Caki2 (cell line): Measurements from ENCODE around the gene TNNT1. TPM values are rescaled to one million over a fixed set of nuclear protein-coding genes. Genes with fewer than 3 reads are reported as not detected.

Experiments
- DNase-seq: peaks from one replicate; pipeline ENCODE4 v3.0.0-alpha.2; 2015; ENCODE audit warnings: low read depth
- in situ Hi-C: cut with HindIII; loops from 2 replicates; pipeline ENCODE4 v1.10.0; 2016; ENCODE audit warnings: low sequenced_read_pairs, low pct_unique_long_range_greater_than_20kb, mixed read lengths
- total RNA-seq: library from RNA; depleted of rRNA; stranded (reverse); fragments of >200 nt; shearing (Covaris generic); gene quantifications from 2 replicates; pipeline ENCODE4 v1.2.3, GENCODE V29; 2014; ENCODE audit warnings: low replicate concordance; rRNA removed

TNNT1 gene
- total RNA-seq: 325 and 411 TPM in 2 replicates

DNA sequence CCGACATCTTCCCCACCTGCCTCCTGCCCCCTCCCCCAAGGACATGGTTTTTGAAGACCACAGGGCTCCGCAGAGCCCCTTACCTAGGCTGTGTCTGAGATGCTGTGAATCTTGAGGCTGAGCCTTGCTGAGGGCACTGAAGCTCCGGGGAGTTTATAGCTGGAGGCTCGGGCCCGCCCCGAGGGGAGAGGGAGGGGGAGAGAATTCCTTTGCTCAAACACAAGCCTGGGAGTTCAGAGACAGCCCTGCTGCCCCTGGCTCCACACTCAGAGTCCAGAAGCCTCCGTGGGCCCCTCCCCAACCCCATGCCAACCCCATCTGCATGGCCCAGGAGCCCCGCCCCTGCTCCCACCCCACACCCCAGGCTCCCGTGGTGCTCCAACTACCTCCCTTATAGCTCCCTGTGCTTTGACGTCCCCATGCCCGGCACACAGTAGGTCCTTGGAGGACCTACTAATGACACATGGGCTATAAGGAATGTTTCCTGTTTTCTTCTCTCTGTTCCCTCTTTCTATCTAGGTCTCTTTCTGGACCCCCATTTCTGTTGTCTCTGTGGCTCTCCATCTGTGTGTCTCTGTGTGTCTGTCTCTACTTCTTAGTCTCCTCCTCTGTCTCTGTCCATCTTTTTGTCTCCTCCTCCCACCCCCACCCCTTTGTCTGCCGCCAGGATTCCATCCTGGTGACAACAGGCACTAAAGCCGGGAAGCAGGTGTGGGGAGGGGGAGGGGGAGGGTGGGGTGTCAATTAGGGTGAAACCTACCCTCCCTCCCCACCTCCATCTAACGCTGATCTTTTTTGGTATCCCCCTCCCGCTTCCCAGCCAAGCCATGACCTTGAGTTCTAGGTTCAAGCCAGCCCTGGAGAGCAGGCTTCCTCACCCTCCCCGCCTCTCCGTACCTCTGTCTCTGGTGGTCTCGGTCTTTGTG is at the start of gene TNNT1:
TSS of gene TNNT1 (minus strand) at position 129 of the 926 bp plus-strand sequence. CDS start 2,049 bp downstream, outside the sequence.
- in situ Hi-C loops: no loop called here
- DNase-seq: no peak

DNA sequence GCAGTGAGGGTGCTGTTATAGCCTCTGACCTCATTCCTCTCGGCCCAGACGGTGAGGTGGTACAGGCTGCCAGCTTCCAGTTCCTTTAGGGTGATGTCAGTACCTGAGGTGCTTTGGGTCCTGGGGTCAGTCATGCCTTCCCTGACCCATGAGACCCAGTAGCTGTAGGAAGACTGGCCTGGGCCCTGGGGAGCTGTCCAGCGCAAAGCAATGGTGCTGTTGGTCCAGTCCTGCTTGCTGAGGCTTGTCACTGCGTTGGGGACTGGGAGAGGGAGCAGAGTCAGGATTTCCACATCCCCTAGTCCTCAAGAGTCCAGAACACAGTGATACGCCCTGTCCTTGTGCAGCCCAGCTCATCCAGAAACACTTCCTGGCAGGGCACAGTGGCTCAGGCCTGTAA is 49.6 kb upstream of the TNNT1 start:
- DNase-seq: no peak
- in situ Hi-C loops: no loop called here

DNA sequence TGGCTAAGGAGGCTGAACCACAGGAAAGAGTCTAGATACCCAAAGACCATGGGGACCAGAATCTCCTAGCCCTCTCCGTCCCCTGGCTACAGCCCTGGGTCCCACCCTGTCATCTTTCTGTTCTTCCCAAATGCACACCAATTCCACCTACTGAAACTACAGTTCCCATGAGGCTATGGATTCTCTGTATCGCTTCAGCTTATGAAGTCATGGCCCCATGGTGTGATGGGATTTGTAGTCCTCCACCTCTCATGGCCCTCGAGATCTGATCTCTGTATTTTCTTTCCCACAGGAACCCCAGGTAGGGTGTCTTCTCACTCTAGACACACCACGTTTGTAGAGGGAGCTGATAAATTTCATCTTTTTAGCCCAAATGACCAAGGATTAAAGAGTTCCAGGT is 48.5 kb upstream of the TNNT1 start:
- in situ Hi-C loops: no loop called here
- no peak for DNase-seq

DNA sequence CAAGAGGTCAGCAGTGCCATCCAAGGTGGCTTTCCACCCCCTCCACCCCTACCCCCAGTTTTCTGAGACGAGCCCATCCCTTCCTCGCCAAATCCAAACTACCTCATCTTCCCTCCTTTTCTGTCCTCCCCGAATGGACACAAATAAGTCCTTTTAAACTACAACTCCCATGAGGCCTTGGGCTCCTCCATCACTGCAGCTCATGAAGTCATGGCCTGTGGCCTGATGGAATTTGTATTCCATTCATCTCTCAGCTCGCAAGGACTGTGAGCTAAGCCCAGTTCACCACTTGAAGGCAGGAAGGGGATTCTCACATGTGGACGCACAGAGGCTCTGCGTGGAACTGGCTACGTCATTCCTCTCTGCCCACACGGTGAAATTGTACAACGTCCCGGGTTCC is 47.8 kb upstream of the TNNT1 start:
- in situ Hi-C loops: no loop called here
- no peak for DNase-seq

- in situ Hi-C loops: no loop called here
- no peak for DNase-seq
These were observed 44.5 kb upstream of the TNNT1 start for GRCh38 chr19:55193481-55193880.

DNA sequence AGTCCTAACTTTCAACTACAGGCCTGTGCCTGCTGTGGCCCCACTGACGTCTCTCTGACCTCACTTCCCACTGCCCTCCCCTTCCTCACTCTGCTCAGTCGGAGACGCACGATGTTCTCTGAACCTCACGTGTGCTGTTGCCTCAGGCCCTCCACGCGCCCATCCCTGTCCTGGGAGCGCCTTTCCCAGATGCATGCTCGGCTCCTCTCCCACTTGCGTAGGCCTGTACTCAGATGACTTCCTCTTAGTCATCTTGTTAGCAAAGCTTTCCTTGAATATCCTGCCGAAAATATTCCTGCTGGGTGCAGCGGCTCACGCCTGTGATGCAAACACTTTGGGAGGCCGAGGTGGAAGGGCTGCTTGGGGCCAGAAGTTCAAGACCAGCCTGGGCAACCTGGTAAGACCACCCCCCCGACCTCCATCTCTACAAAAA is 40.4 kb upstream of the TNNT1 start:
- DNase-seq: peak; percentile 96
- in situ Hi-C loops: no loop called here

DNA sequence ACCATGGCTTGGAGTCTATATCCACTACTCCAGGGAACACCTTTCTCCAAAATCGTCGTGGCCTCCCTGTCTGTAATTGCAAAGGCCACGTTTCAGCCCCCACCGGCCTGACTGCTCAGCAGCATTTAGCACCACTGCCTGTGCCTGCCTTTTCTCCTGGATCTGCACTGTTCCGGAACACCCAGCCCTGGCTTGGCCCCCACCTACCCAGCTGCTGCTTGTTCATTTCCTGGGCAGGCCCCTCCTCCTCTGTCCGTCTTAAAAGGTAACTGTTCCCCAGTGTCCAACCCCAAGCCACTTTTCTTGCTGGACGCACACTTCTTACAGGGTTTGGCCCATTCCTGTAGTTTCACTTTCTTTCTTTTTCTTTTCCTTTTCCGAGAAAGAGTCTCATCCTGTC is 39.6 kb upstream of the TNNT1 start:
- DNase-seq: peak; percentile 56
- in situ Hi-C loops: no loop called here

- in situ Hi-C loops: no loop called here
- DNase-seq: no peak
These were observed 37.1 kb upstream of the TNNT1 start for GRCh38 chr19:55186080-55186479.

- DNase-seq: no peak
- in situ Hi-C loops: no loop called here
These were observed 32.7 kb upstream of the TNNT1 start for GRCh38 chr19:55181740-55182139.

DNA sequence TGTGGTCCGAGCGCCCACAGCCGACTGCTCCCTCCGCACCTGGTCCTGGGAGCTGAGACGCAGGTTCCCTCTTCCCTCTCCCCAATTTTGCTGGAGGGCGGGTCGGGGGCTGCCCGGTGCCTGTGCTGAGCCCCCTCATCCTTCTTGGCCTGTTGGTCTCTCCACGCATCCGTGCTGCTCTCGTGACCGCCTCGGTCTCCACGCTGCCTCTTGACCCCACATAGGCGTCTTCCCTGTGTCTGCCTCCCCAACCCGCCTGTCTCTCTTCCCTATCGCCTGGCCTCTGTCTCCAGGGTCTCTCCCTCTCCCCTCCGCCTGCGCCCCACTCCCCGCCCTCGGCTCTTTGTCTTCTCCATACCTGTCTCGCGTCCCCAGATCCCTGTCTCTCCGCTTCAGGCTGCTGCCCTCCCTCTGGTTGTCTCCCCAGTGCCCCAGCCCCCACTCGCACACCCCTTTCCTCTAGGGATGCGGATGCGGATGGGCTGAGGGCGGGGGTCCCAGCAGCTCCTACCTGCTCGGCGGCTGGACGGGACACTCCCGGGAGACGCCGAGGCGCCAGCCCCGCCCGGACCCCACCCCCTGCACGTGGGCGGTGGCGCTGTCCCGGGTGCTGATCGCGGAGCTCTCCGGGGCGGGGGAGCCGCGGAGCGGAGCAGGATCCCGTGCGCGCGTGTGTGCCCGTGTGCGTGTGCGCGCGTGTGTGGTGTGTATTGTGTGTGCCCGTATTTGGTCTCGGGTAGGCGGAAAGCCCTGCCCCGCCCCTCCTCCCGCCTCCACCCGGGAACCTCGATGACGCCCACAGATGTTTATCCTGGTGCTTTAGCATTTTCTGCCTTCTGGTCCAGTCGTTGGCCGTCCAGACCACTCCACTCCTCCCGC is 30.8 kb upstream of the TNNT1 start, which contains the start of gene SYT5:
TSS of gene SYT5 (minus strand) at position 684 of the 879 bp plus-strand sequence. CDS start 1,248 bp downstream, outside the sequence.
- in situ Hi-C loops: loop anchor here (10.0 kb wide), 2 partner anchors 235 to 445 kb away; partner anchors contain the start of gene ZNF784
- DNase-seq: peak; percentile 58

GRCh38 chr19:55178781-55179599 is 30.0 kb upstream of the TNNT1 start:
- DNase-seq: no peak
- in situ Hi-C loops: loop anchor here (10.0 kb wide), 2 partner anchors 236 to 446 kb away; partner anchors contain the start of gene ZNF784

GRCh38 chr19:55176076-55176475 is 27.1 kb upstream of the TNNT1 start:
- in situ Hi-C loops: loop anchor here (10.0 kb wide), 2 partner anchors 239 to 449 kb away; partner anchors contain the start of gene ZNF784
- no peak for DNase-seq

DNA sequence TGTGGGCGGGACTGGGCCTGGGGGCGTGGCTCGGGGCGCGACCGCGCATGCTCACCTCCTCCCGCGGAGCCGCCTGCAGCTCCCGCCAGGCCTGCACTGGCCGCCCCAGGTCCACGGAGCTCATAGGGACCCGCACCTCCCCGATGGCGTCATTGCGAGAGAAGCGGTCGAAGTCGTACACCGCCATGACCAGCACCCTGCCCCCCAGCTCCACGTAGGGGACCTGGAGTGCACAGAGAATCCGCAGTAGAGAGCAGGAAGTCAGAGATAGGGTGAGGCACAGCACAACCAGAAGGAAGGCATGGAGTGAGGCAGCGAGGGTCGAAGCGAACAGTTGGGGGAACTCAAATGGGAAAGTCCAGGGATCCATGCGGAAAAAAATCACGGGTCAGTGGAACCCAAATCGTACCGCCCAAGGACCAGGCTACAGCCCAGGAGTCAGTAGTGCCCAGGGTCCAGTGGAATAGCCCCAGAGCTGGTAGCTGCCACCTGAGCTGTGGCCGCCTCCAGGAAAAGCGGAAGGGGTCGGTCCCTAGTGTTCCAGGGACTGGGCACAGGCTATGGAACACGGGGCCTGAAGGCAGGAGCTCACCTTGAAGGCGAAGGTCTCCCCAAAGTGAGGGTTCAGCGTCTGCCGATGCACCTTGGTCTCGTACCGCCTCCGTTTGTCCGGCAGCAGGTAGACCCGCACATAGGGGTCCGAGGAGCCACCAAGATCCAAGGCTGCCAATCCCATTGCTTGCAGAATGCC is 26.3 kb upstream of the TNNT1 start:
- in situ Hi-C loops: loop anchor here (10.0 kb wide), 2 partner anchors 240 to 450 kb away; partner anchors contain the start of gene ZNF784
- DNase-seq: no peak

- in situ Hi-C loops: loop anchor here (10.0 kb wide), 2 partner anchors 240 to 450 kb away; partner anchors contain the start of gene ZNF784
- DNase-seq: no peak
These were observed 25.6 kb upstream of the TNNT1 start for GRCh38 chr19:55174425-55175116.

DNA sequence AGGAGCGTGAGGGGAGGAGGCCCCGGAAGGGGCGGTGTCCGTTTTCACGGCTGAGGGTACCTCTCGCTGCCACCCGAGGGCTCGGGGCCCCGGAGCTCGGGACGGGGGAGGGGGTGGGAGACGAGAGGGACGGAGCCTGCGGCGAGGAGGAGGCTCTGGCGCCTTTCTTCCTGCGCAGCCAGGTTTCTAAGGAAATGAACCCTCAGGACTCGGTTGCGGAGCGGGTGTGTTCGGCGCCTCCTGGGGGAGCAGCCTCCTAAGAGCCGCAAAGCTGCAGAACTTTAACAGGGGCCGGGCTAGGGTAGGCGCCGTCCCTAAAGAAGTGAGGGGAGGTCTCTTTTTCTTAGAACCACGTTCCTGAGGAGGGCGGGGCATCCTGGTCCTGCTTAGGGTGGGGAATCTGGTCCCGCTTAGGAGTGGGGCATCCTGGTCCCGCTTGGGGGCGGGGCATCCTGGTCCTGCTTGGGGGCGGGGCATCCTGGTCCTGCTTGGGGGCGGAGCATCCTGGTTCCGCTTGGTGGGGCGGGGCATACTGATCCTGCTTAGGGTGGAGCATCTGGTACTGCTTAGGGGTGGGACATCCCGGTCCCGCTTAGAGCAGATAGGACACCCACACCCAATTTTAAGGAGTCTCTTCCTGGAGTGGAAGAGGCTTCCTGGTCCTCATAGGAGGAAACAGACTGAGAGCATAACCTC is 24.9 kb upstream of the TNNT1 start:
- in situ Hi-C loops: loop anchor here (10.0 kb wide), 2 partner anchors 241 to 451 kb away; partner anchors contain the start of gene ZNF784

More for the DNA sequence above, 24.9 kb upstream of the TNNT1 start:
- no peak for DNase-seq
